SKM-1 (cell line): ENCODE results near the gene RPAIN.

Experiments
- DNase-seq: peaks from one replicate; lab custom pipeline; 2025; ENCODE audit not compliant: unreplicated experiment; lab: John Stamatoyannopoulos, UW

RPAIN gene, protein sequence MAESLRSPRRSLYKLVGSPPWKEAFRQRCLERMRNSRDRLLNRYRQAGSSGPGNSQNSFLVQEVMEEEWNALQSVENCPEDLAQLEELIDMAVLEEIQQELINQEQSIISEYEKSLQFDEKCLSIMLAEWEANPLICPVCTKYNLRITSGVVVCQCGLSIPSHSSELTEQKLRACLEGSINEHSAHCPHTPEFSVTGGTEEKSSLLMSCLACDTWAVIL

DNA sequence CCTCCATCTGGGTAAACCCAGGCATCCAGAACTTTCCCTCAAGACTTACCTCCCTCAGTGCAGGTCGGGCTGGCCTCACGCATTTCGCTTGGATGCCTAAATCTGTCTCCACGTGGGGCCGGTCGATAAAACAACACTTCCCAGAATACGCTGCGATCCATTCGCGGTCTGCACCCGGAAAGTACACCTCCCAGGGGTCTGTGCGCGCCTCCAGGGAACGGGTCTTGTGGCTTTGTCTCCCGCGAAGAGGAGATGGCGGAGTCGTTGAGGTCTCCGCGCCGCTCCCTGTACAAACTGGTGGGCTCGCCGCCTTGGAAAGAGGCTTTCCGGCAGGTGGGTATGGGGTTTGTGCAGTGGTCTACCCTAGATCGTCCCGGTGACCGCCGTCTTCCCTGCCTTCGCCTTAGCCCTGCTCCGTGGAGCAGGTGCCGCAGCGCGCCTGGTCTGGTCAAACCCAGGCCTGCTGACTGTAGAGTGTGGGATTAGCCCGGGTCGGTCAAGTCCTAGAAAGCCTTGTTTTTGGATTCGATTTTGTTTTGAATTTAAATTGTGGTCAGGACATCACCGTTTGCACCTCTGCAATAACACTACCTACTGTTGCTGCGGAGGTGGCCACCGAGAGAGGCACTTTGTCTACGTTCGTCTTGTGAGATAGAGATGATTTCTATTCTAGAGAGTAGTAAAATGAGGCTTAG is at the start of gene RPAIN:
Gene RPAIN (plus strand): TSS at position 224 of the 695 bp plus-strand sequence. CDS start 29 bp downstream, at position 253.
- peak; percentile 70 for DNase-seq

DNA sequence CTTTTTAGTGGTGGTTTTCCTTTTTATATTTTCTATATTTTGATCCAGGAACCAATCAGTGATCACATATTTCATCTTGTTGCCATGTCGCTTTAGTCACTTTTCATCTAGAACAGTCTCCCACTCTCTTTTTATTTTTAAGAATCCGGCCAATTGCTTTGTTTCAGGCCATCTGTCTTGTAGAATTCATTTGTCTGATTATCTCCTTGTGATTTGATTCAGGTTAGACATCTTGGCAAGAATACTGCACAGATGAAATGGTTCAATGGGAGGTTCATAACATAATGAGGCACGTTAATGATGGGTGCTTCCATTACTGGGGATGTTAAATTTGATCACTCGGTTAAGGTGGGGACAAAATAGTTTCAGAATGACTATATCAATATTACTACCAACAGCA is 49.6 kb upstream of the RPAIN start:
- DNase-seq: no peak

DNA sequence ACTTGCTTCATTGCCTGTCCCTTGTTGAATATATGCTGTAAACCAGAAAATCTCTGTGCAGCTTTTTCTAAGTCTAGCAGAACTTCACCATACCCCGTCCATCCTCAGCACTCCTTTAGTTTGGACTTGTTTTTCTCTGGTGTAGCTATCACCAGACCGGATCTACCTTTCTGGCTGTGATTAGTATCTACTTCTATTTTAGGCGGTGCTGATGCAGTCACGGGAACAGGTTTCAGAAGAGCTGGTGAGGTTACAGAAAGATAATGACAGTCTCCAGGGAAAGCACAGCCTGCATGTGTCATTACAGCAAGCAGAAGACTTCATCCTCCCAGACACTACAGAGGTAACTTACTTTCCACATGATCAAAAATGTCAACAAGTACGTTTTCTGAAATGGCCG is 46.9 kb upstream of the RPAIN start:
- no peak for DNase-seq

DNA sequence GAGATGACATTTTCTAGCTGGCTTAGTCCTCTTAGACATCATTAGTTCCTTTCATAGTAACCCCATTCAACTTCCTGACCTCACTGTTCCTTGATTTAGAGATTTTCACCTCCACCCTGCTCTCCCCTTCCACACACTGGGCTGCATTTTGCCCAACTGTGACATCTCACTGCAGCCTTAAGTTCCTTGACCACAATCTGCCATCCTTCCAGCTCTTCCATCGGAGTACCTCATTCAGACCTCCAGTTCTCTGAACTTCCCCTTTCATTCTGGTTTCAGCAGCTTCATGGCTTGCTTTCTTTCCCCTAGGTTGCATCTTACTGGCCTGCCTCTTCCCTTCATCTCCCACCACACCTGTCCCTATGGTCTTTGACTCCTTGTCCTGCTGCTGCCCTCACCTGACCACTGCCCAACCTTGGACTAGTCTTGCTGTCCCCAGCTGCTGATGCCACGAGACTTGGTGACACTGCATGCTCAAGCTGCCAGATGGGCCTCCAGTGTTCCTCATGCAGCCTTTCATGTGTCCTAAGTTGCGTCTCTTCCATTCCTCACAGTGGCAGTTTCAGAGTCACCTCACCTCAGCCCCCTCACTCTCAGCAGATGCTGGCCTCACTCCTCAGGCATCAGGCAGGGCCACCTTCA is 41.3 kb upstream of the RPAIN start:
- DNase-seq: no peak

DNA sequence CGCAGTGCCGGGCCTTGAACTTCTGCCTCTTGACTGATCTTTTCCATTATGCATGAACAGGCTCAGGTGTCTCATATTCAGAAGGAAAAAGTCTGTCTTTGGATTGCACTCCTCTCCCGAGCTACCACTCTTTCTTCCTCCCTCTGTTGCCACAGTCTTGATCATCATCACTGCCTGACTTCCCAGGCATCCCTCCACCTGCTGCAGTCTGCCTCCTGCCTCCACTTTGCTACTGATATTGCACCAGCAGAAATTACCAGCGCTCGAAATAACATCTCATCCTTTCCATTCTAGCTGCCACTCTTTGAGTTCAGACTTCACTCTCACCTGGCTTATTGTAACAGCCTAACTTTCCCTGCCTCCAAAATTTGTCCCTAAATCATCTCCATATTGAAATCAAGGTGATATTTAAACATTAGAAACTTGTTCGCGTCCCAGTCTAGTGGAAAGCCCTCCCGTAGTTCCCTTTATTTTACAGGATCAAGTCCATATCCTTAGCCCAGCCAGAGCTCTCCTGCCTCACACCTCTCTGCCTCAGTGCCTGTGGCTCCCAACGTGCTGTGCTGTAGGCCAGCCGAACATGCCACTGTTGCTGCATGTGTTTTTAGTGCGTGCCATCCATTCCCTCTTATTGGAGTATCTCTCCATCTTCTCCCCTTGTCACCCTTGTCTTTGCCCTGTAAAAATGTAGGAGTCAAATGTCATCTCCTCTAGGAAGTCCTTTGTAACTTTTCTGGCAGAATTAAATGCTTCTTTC is 40.5 kb upstream of the RPAIN start:
- no peak for DNase-seq

DNA sequence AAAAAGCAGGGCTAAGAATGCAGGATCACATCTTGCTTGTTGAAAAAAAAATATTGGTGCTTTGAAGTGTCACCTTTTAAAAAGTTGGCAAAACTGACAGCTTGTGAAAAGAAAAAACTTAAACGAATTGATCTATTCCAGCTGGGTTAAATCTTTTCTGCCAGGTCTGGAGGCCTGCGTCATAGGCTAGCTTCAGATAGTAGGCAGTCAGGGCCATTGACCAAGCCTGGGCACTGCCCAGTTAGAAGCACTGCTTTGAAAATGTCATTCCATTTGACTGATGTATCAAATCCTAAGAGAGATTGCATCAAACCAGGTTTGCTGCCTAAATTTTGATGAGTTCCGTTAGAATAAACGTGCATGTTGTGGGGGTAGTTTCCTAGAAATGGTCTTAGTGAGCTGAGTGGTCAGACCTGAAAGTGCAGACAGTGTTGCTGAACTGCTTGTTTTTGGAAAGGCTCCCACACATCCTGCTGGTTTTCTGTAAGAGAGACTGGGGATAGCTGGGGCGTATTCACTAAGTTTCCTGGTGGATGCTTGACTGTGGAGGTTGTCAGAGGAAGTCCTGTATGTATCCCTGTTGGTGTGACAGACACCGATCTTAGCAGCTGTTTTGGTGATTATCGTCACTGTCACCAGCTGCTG is 39.4 kb upstream of the RPAIN start:
- no peak for DNase-seq

DNA sequence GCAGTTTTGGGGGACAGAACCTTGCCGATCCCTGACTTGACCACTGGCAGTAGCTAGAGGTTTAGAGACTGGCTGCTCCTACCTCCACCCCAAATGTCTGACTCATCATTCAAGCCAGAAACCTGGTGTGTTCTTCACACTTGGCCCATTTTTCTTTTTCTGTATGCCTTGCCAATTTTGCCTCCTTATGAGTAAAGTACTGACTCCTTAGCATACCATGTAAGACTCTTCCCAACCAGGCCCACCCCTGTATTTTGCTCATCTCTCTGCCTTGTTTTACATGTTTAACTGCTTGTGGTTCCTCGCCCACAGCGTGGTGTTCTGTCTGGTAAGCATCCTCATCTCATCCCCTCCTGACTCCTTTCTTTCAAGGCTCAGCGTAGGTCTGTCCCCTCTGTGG is 38.4 kb upstream of the RPAIN start:
- DNase-seq: no peak

DNA sequence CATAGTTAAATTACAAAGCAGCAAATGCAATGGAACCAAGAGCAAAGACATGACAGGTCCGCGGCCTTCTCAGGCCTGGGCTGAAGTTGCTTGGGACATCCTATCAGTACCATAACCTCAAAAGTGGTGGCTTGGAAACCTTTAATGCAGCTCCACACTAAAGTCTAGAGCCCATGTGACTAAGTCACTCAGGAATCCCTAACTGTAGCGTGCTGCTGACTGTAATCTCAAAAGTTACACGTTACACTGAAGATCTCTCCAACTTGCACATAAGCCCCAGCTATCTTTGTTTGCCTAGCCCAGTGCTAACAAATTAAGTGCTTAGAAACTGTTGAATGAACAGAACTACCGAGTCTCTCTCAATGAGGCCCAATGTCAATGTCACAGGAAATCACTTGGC is 28.3 kb upstream of the RPAIN start:
- no peak for DNase-seq

DNA sequence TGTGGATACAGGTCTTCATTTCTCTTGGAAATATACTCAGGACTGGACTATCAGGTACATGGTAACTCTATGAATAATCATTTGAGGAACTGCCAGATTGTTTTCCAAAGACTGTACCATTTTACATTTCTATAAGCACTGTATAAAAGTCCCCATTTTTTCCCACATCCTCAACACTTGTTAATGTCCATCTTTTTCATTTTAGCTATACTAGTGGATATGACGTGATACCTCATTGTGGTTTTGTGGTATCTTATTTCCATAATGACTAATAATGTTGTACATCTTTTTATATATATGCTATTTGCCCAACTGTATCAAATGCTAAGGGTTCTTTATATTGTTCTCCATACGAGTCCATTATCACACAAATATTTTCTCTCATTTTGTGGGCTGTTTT is 23.4 kb upstream of the RPAIN start:
- DNase-seq: no peak

DNA sequence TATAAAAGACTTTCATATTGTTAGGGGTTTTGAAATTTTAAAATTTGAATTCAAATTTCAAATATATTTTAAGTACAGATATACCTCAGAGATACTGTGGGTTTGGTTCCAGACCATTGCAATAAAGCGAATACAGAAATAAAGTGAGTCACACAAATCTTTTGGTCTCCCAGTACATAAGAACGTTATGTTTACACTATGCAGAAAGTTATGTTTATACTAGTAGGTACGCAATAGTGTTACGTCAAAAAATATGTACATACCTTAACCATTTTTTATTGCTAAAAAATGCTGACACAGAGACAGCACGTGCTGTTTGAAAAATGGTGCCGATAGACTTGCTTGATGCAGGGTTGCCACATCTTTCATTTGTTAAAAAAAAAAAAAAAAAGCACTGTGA is 20.2 kb upstream of the RPAIN start:
- no peak for DNase-seq

DNA sequence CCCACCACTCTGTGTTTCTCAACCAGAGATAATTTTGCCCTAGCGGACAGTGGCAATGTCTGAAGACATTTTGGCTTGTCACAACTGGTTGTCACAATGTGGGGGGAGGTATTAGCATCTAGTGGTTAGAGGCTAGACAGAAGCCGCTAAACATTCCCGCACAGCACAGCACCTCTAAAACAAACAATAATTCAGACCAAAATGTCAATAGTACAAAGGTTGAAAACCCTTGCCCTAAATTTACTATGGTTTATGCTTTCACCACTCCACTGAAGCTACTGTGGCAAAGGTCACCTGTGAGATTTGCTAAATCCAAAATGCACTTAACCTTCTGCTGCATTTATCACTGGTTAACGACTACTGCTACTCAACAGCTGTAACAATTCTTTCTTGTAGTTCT is 14.6 kb upstream of the RPAIN start:
- no peak for DNase-seq

DNA sequence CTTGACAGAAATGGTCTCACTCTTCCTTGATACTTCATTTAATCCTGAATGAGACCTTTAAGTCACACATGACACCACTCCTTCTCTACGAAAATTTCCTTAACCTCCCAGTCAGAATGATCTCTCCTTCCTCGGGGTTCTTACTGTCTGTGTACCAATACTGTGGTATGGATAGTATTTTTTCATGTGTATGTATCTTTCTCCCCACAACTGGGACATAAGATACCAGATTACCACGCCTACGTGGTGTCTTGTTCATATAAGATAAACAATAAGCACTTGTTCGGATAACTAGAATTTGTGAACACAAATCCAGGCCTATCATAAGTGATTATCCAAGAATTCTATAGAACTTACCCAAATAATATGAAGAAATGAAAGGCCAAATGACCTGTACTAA is 11.8 kb upstream of the RPAIN start:
- DNase-seq: no peak

DNA sequence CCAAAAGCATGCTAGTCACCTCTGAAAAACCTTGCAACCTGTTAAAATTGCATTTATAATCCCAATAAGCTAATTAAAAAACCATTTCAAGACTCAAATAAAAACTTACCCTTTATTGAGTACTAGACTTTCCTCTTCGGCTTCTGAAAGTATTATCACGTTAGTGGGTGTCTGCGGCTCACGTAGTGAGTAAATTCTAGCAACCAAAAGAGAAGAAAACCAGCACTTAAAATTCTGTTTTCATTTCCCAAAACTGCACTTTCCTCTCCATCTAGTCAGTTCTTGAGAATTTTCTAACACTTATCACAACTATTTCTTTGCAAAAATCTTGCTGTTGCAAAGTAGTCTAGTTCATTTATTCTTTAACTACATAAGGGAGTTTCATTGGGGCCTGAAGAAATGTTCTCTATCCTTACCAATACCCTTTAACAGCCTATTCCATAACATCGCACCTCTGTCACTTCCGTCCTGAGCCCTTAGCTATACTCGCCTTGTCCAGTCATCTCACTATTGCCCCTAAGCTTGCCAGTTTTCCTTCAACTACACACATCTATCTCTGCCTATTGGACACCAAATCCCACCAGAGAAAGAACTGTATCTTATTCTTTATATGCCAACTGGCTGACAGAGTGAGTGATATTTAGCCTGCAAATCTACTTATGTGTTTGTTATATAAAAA is 9.2 kb upstream of the RPAIN start:
- no peak for DNase-seq

DNA sequence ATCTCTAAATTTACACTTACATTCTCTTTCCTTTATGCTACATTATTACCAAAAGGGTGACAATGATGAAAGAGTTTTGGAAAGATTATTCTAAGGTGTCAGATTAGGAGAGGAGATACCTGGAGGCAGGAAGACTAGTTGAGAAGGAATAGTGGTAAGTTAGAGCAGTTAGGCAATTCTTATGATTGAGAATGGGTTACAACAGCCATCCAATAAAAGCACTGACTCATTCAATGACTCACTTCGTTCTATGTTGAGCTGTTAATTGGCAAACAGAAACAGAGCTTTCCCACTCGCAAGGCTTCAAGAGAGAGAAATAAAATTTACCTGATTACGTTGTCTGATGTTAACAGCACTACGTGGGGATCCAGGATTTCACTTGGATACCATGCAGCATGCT is 6.3 kb upstream of the RPAIN start:
- DNase-seq: no peak

DNA sequence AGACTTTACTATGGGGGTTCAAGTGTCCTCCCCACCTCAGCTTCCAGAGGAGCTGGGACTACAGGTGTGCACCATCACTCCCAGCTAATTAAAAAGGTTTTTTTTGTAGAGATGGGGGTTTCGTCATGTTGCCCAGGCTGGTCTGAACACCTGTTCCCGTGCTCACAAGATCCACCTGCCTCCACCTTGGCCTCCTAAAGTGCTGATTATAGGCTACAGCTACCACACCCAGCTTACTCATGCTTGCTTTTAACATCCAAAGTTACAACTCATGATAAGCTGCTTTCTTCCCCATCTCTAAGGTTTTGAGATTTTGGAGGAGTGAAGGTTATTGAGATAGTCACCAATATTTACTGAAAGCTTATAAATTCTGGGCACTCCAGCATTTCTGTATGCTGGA is 3.1 kb upstream of the RPAIN start:
- no peak for DNase-seq

DNA sequence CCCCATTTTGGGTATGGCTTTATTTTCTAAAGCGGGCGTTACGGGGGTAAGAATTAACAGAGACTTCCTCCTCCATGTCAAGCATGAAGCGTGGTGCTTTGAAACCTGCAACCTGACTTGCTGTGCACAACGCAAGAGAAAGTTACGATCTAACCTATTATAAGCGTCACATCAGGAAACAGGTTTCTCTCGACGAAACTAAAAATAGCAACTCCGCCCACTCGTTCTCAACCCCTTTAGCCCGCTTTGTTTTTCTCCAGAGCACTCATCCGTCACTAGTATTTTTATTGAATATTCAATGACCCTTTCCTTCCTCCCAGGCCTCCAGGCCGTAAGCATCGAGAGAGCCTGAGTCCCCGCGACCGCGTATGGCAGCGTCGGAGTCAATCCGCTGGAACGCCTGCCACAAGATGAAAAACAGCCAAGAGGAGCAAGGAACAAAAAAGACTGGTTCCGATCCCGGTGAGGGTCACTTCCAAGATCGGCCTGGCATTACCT is 1.1 kb upstream of the RPAIN start:
- DNase-seq: no peak

DNA sequence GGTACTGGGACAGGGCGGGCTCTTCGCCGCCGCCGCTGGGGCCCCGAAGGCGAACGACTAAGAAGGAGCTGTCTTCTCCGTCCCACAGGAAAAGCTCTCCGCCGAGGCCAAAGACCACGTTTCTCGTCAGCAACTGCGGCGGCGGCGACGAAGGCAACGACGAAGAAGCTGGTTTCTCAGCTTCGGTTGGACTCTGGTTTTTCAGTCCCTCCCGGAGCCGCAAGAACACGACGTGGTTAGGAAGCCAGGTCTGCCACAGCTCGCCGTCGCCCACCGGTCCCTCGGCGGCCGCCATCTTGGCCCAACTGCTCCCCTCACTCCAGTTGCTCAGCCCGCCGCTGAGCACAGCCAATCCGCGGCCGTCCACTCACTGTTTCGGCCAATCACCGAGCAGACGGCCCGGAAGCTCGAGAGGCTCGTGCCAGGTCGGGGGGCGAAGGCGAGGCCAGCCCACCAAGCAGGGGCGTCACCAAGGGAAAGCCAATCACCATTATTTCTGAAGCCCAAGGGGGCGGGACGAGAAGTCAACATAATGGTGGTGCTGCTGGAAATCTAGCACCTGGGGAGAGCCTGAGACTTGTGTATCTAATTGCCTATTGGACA is 525 bp upstream of the RPAIN start, which contains the start of gene NUP88:
Gene NUP88 (minus strand): TSS at position 307 of the 603 bp plus-strand sequence. CDS start 12 bp downstream, at position 295.
- peak; percentile 70 for DNase-seq

DNA sequence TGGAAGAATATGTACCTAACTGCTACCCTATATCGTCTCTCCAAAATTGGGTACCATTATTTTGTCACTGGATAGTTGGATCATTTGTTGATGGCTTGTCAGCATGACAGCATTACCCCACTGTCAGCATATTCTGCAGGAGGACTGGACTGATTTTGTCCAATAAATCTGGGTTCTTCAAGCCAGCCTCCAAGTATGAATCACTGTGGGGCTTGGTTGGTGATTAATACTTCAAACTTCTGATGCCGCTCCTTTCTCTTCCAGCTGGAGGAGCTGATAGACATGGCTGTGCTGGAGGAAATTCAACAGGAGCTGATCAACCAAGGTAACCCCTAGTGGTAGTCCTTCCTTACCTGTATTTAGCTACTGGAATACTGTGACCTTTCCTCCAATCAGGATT is 2.5 kb downstream of the RPAIN start:
- no peak for DNase-seq

DNA sequence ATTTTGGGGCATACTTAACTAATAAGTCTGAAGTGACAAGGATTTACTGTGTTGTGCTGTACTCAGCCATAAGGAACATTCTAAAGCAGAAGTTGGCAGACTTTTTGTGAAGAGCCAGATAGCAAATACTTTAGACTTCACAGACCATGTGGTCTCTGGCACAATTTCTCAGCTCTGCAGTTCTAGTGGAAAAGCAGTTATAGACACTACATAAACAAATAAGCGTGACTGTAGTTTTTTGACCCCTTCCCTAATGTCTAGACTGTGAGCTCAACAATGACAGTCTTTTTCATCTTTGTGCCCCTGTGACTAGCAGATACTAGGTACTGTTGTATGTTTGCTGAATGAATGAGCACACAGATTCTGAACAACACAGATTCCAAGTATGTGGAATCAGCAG is 4.9 kb downstream of the RPAIN start:
- no peak for DNase-seq

DNA sequence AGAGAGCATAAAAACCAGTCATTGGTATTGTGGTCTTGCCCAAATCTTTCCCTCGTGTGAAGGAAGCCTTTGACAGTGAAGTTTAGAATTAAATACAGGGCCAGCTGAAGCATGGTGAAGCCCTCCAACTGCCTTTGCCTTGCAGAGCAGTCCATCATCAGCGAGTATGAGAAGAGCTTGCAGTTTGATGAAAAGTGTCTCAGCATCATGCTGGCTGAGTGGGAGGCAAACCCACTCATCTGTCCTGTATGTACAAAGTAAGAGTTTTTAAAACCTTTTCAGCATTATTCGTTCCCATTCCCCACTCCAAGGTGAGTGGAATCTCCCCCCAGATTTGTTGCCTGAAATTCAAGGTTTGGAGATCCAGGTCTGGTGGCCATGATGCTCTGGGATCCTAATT is 5.8 kb downstream of the RPAIN start:
- DNase-seq: no peak
